Measurements from ENCODE around the gene DNAJC21. TPM values are rescaled to one million over a fixed set of nuclear protein-coding genes. Genes with fewer than 3 reads are reported as not detected.

DNAJC21 gene
- total and polyA plus RNA-seq, 3 donors from 2014 or later: 58.3 to 75.4 (median 63.0) TPM

DNA sequence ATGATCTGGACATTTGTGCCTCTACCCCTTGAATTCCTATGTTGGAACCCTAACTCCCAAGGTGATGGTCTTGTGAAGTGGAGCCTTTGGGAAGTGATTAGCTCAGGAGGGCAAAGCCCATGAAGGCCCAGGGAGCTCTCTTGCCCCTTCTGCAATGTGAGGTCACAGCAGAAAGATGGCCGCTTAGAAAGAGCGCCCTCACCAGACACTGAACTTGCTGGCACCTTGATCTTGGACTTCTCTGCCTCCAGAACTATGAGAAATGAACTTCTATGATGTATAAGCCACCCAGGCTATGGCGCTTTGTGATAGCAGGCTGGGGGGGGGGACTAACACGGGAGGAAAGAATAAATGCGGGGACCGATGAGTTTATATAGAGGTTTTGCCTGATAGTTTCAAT is 73.1 kb downstream of the DNAJC21 start:
- no peaks in the 10 kb centered on the region for H3K36me3 ChIP-seq (ENCODE audit: low read depth, missing control alignments)
- H3K27me3 ChIP-seq: no peaks in the 10 kb centered on the region
- WGBS, 2 donors: 84 to 89% methylated on average over 6 of the region's 6 CpGs
- DNase-seq: no peak
- H3K9me3 ChIP-seq: no peaks in the 10 kb centered on the region
- no peak for TF ChIP-seq POLR2A (IDR thresholded peaks at IDR 0.05)
- TF ChIP-seq, protein P1, sequence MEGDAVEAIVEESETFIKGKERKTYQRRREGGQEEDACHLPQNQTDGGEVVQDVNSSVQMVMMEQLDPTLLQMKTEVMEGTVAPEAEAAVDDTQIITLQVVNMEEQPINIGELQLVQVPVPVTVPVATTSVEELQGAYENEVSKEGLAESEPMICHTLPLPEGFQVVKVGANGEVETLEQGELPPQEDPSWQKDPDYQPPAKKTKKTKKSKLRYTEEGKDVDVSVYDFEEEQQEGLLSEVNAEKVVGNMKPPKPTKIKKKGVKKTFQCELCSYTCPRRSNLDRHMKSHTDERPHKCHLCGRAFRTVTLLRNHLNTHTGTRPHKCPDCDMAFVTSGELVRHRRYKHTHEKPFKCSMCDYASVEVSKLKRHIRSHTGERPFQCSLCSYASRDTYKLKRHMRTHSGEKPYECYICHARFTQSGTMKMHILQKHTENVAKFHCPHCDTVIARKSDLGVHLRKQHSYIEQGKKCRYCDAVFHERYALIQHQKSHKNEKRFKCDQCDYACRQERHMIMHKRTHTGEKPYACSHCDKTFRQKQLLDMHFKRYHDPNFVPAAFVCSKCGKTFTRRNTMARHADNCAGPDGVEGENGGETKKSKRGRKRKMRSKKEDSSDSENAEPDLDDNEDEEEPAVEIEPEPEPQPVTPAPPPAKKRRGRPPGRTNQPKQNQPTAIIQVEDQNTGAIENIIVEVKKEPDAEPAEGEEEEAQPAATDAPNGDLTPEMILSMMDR (IDR thresholded peaks at IDR 0.05): no peak
- no peaks in the 10 kb centered on the region for H3K4me1 ChIP-seq
- H3K27ac ChIP-seq: no peak overlapping the region
- intact Hi-C loops (cut with DNase I; ENCODE audit: low total_unique reads): no loop called here
- no peak overlapping the region for H3K4me3 ChIP-seq

DNA sequence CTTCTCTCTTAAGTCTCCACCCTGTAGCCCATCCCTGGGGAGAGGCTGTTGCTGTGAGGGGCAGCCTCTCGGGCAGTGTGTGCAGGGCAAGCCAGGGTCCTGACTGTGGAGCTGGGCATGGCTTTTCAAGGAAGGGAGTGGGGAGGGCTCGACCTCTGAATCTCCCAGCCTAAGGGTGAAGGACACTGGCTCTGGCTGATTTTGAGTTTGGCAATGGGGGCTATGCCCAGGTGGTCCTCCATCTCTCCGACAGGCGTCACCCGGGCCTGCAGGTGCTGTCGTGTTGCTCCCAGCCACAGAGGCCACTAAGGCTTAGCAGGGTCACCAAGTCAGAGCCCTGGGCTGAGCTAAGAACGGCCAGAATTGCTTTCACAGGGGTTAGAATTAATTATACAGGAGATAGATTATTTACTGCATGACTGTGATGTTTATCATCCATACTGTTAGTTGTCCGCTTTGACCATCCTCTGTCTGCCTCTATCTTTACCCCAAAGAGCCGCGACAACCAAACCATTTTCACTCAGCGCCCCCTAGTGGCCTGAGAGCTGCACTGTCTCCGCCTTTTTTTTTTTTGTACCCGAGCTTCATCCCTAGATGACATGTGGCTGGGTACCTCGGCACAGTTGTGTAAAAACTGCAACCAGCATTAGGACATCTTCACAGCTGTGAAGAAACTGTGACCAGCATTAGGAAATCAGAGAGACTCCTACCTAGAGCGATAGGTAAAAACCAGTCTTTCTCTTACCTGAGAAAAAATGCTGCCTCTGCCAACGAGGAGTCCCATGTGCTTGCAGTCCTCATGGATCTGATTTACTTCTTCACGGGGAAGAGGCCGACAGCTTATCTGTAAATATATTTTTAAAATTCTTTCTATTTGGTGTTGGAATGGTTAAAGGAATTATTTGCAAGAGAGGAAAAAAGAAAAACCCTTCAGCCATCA is 73.9 kb downstream of the DNAJC21 start:
- Histone ChIP-seq H3K36me3 (ENCODE audit: low read depth, missing control alignments) (no peaks in the 10 kb centered on the region), H3K27ac (no peak overlapping the region), H3K9me3 (no peaks in the 10 kb centered on the region), H3K4me1 (no peaks in the 10 kb centered on the region), H3K4me3 (no peak overlapping the region), H3K27me3 (no peaks in the 10 kb centered on the region)
- DNase-seq: peak; percentile 78
- no peak for TF ChIP-seq POLR2A (IDR thresholded peaks at IDR 0.05)
- TF ChIP-seq, protein P1 (IDR thresholded peaks at IDR 0.05): peak; percentile 66 to 99 (median 85)
- intact Hi-C loops (cut with DNase I; ENCODE audit: low total_unique reads): no loop called here
- 19 to 39% methylated on average over 17 to 18 of the region's 18 CpGs for WGBS, 2 donors

DNA sequence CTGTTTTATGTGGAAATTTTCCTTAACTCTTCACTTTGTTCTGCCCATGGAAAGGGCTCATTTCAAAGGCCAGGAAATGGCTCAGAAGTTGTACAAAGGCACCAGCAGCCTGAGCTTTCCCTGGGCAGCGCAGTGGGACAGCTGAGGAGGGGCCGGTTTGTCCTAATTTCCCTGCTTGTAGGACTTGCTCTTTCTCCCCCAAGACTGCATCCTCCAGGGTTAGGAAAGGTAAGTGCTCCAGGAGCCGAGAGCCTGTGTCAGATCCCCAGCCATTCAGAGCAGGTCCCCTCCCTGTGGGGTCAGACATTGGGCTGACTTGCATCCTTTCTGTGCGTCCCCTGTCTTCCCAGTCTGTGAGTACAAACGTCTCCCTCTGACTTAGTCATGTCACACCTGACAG is 74.8 kb downstream of the DNAJC21 start:
- Histone ChIP-seq H3K36me3 (ENCODE audit: low read depth, missing control alignments) (no peaks in the 10 kb centered on the region), H3K4me3 (no peak overlapping the region), H3K27me3 (no peaks in the 10 kb centered on the region), H3K27ac (no peak overlapping the region), H3K4me1 (no peaks in the 10 kb centered on the region), H3K9me3 (no peaks in the 10 kb centered on the region)
- DNase-seq: no peak
- intact Hi-C loops (cut with DNase I; ENCODE audit: low total_unique reads): no loop called here
- WGBS, 2 donors: 66 to 80% methylated on average over 3 to 5 of the region's 5 CpGs
- TF ChIP-seq, protein P1 (IDR thresholded peaks at IDR 0.05): no peak
- TF ChIP-seq POLR2A (IDR thresholded peaks at IDR 0.05): no peak

DNA sequence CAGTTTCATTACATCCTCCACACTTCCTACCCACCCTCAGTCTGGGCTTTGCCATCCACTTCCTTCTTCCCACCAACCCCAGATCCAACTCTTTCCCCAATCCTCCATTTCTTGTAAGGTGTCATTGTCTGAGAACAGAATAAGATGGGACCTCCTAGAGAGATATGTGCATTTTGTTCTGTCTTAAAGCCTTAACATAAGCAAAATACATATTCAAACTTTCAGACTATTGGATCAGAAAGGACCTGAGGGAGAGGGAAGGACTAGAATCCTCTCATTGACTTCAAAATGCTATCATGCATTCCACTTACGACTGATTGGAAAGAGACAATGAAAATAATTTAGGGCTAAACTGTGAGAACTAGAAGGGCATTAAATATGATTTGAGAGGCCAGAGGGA is 75.4 kb downstream of the DNAJC21 start:
- no peaks in the 10 kb centered on the region for H3K9me3 ChIP-seq
- no peaks in the 10 kb centered on the region for H3K36me3 ChIP-seq (ENCODE audit: low read depth, missing control alignments)
- H3K27ac ChIP-seq: no peak overlapping the region
- H3K4me1 ChIP-seq: no peaks in the 10 kb centered on the region
- DNase-seq: no peak
- WGBS, 2 donors: 77 to 79% methylated on average over 1 of the region's 1 CpG
- no peak overlapping the region for H3K4me3 ChIP-seq
- no peaks in the 10 kb centered on the region for H3K27me3 ChIP-seq
- no peak for TF ChIP-seq POLR2A (IDR thresholded peaks at IDR 0.05)
- TF ChIP-seq, protein P1 (IDR thresholded peaks at IDR 0.05): no peak
- intact Hi-C loops (cut with DNase I; ENCODE audit: low total_unique reads): no loop called here

Other genes starting within 250 kb of the DNAJC21 start
- gene TTC23L, start 90.4 kb upstream of the DNAJC21 start, total RNA-seq: 10 to 100 TPM; 16.9 to 28.2 TPM
- gene TTC23L, start 90.4 kb upstream of the DNAJC21 start, polyA plus RNA-seq (ENCODE audit: insufficient read depth, low read depth, low replicate concordance): 60.6 TPM
- 10 to 100 TPM; 45.5 to 45.7 TPM for gene RAD1, start 14.1 kb upstream of the DNAJC21 start, total RNA-seq
- gene RAD1, start 14.1 kb upstream of the DNAJC21 start, polyA plus RNA-seq (ENCODE audit: insufficient read depth, low read depth, low replicate concordance): 41.4 TPM
- gene BRIX1, start 13.8 kb upstream of the DNAJC21 start, total RNA-seq: 10 to 100 TPM; 23.2 to 25.0 TPM
- 18.4 TPM for gene BRIX1, start 13.8 kb upstream of the DNAJC21 start, polyA plus RNA-seq (ENCODE audit: insufficient read depth, low read depth, low replicate concordance)
- gene AGXT2, start 118.4 kb downstream of the DNAJC21 start, total RNA-seq: not detected
- 0.25 TPM for gene AGXT2, start 118.4 kb downstream of the DNAJC21 start, polyA plus RNA-seq (ENCODE audit: insufficient read depth, low read depth, low replicate concordance)

Data from testis (tissue), 3 donors.